IMR-90 (cell line): ENCODE results near the gene WDR74. TPM values are rescaled to one million over a fixed set of nuclear protein-coding genes. Genes with fewer than 3 reads are reported as not detected.

Experiments used
- ATAC-seq: fragments of 200-7000 bp; cut with Tn5 transposase; 2 replicates; pipeline ENCODE4 v1.9.1; 2020; ENCODE audit warnings: low read depth, mild to moderate bottlenecking, moderate library complexity
- BruUV-seq: library from RNA; stranded (reverse); fragments of 400-500 nt; replicated peaks from 2 replicates; lab custom pipeline; 2021; lab: Mats Ljungman, UMichigan
- CTCF ChIA-PET: fragments of 300-600 bp; formaldehyde crosslinking; extraction: SDS; loops from one replicate; lab custom pipeline; 2021; ENCODE audit warnings: antibody characterized with exemption; lab: Yijun Ruan, JAX
- POLR2A ChIA-PET: fragments of 300-600 bp; sonication (Branson Sonifier 250); formaldehyde crosslinking; loops from one replicate; lab custom pipeline; 2022; ENCODE audit warnings: antibody characterized with exemption; ENCODE audit not compliant: unreplicated experiment; lab: Charles Lee
- DNase-seq: peaks from one replicate; pipeline ENCODE4 v3.0.0; 2013
- H2AFZ ChIP-seq: replicated peaks from 2 replicates; pipeline ENCODE3; 2013; ENCODE audit warnings: low read length, mild to moderate bottlenecking; ENCODE audit not compliant: poor library complexity
- H2AK5ac ChIP-seq: 2 replicates; pipeline ENCODE4 v1.6.1; 2013; ENCODE audit warnings: low read depth, low read length, inconsistent platforms
- H2AK9ac ChIP-seq: replicated peaks from 2 replicates; pipeline ENCODE3; 2013; ENCODE audit warnings: mild to moderate bottlenecking, low read depth, low read length, moderate library complexity; ENCODE audit not compliant: poor library complexity
- H2BK120ac ChIP-seq: 2 replicates; pipeline ENCODE4 v1.6.1; 2013; ENCODE audit warnings: low read depth, low read length, inconsistent platforms
- H2BK15ac ChIP-seq: 3 replicates; pipeline ENCODE4 v1.6.1; 2013; ENCODE audit warnings: low read depth, low read length, inconsistent platforms
- H2BK20ac ChIP-seq: 2 replicates; pipeline ENCODE4 v1.6.1; 2013; ENCODE audit warnings: low read depth, mild to moderate bottlenecking, inconsistent platforms, low read length, moderate library complexity
- H2BK5ac ChIP-seq: 2 replicates; pipeline ENCODE4 v1.6.1; 2013; ENCODE audit warnings: mild to moderate bottlenecking, low read depth, low read length, inconsistent platforms; ENCODE audit not compliant: poor library complexity, severe bottlenecking
- H3K14ac ChIP-seq: replicated peaks from 2 replicates; pipeline ENCODE4 v1.6.1; 2013; ENCODE audit warnings: low read depth, low read length, inconsistent platforms
- H3K18ac ChIP-seq: 2 replicates; pipeline ENCODE4 v1.6.1; 2013; ENCODE audit warnings: low read depth, low read length, control low read depth
- H3K23ac ChIP-seq: 2 replicates; pipeline ENCODE4 v1.6.1; 2013; ENCODE audit warnings: low read depth, low read length, inconsistent platforms
- H3K27ac ChIP-seq: 2 replicates; pipeline ENCODE4 v1.5.1; 2013; ENCODE audit warnings: mild to moderate bottlenecking, control low read depth, low read length; ENCODE audit not compliant: insufficient read depth
- H3K27me3 ChIP-seq: 2 replicates; pipeline ENCODE4 v1.6.1; 2013; ENCODE audit warnings: low read length; ENCODE audit not compliant: control insufficient read depth, insufficient read depth
- H3K36me3 ChIP-seq: 2 replicates; pipeline ENCODE4 v1.6.1; 2013; ENCODE audit warnings: low read length, mixed read lengths; ENCODE audit not compliant: control insufficient read depth, insufficient read depth
- H3K4ac ChIP-seq: 2 replicates; pipeline ENCODE4 v1.6.1; 2013; ENCODE audit warnings: low read depth, low read length, inconsistent platforms
- H3K4me1 ChIP-seq: 2 replicates; pipeline ENCODE4 v1.6.1; 2013; ENCODE audit warnings: low read length, mixed read lengths; ENCODE audit not compliant: control insufficient read depth, insufficient read depth
- H3K4me2 ChIP-seq: 2 replicates; pipeline ENCODE4 v1.6.1; 2013; ENCODE audit warnings: low read depth, mild to moderate bottlenecking, control low read depth, low read length, moderate library complexity
- H3K4me3 ChIP-seq: 2 replicates; pipeline ENCODE4 v1.5.1; 2013; ENCODE audit warnings: low read depth, mild to moderate bottlenecking, control low read depth, low read length, moderate library complexity; ENCODE audit not compliant: insufficient read depth
- H3K56ac ChIP-seq: 2 replicates; pipeline ENCODE4 v1.6.1; 2013; ENCODE audit warnings: low read length, inconsistent platforms; ENCODE audit not compliant: insufficient read depth; ENCODE audit errors: extremely low read depth
- H3K79me1 ChIP-seq, 2 experiments: 2 replicates each; pipeline ENCODE4 v1.6.1; 2013; ENCODE audit warnings: low read length in 2 of 2, inconsistent platforms in 1 of 2, low read depth in 1 of 2
- H3K9ac ChIP-seq: 2 replicates; pipeline ENCODE4 v1.6.1; 2013; ENCODE audit warnings: low read depth, low read length, control low read depth
- H3K9me1 ChIP-seq: 2 replicates; pipeline ENCODE4 v1.6.1; 2013; ENCODE audit warnings: low read length, inconsistent platforms; ENCODE audit not compliant: insufficient read depth
- H3K9me3 ChIP-seq: 2 replicates; pipeline ENCODE4 v1.6.1; 2013; ENCODE audit warnings: low read length; ENCODE audit not compliant: control insufficient read depth, insufficient read depth
- H4K20me1 ChIP-seq: 2 replicates; pipeline ENCODE4 v1.6.1; 2013; ENCODE audit warnings: low read length, inconsistent platforms; ENCODE audit not compliant: insufficient read depth
- H4K5ac ChIP-seq: 2 replicates; pipeline ENCODE4 v1.6.1; 2013; ENCODE audit warnings: mild to moderate bottlenecking, low read depth, low read length, control low read depth
- H4K8ac ChIP-seq, 2 experiments: 2 replicates each; pipeline ENCODE4 v1.6.1; 2013; ENCODE audit warnings: low read depth in 2 of 2, low read length in 2 of 2, control low read depth in 1 of 2, inconsistent platforms in 1 of 2
- H4K91ac ChIP-seq: 2 replicates; pipeline ENCODE4 v1.6.1; 2013; ENCODE audit warnings: low read depth, low read length, inconsistent platforms; ENCODE audit not compliant: insufficient read depth
- CHD1 ChIP-seq: IDR thresholded peaks from 2 replicates; pipeline ENCODE4 v1.6.1; 2012; ENCODE audit warnings: low read depth, low read length, improper control_type of control experiment
- MAFK ChIP-seq: IDR thresholded peaks from 2 replicates; pipeline ENCODE4 v1.6.1; 2012; ENCODE audit warnings: low read depth, low read length, improper control_type of control experiment
- RCOR1 ChIP-seq: IDR thresholded peaks from 2 replicates; pipeline ENCODE4 v1.6.1; 2012; ENCODE audit warnings: mild to moderate bottlenecking, low read length, improper control_type of control experiment; ENCODE audit not compliant: insufficient replicate concordance
- WGBS, 2 experiments: methylation state at CpG; one replicate each; pipeline versions ENCODE4 v1.1.5 to v1.1.7; 2013; ENCODE audit warnings: missing lambda C conversion rate in 2 of 2; ENCODE audit not compliant: insufficient read length in 1 of 2; ENCODE audit errors: extremely low coverage in 2 of 2; 5-methylcytosine and 5-hydroxymethylcytosine counted together
- dilution Hi-C: fragments of 300-500 bp; cut with HindIII; formaldehyde crosslinking; loops from one replicate; pipeline ENCODE4 v1.14.3; 2018; ENCODE audit warnings: low sequenced_read_pairs; ENCODE audit not compliant: unreplicated experiment
- in situ Hi-C: fragments of 300-500 bp; cut with MboI; formaldehyde crosslinking; loops from 3 replicates; pipeline ENCODE4 v1.14.3; 2019; ENCODE audit warnings: low sequenced_read_pairs, inconsistent platforms, mixed read lengths
- intact Hi-C: fragments of 100-400 bp; cut with micrococcal nuclease; formaldehyde crosslinking; loops from 2 replicates; pipeline ENCODE4 v1.10.0; 2022
- polyA plus RNA-seq, 3 experiments: library from polyadenylated mRNA; depleted of rRNA; stranded (reverse); fragments of >200 nt; gene quantifications; 2 replicates each; pipeline ENCODE4 v1.2.3, GENCODE V29; 2012; ENCODE audit warnings: low replicate concordance in 1 of 3
- total RNA-seq: library from RNA; depleted of rRNA; stranded (reverse); fragments of >200 nt; gene quantifications from 2 replicates; pipeline ENCODE4 v1.2.3, GENCODE V29; 2012
- TF ChIP-seq, protein P1 (sequence below): fragments of 150-350 bp; IDR thresholded peaks from 2 replicates; pipeline ENCODE4 v1.6.1; 2016; ENCODE audit warnings: low read depth, mild to moderate bottlenecking, low read length, moderate library complexity, borderline replicate concordance
- TF ChIP-seq, protein P2 (sequence below): conservative IDR thresholded peaks from 2 replicates; pipeline ENCODE4 v1.5.1; 2012; ENCODE audit warnings: mild to moderate bottlenecking, low read depth, low read length, improper control_type of control experiment

Gene WDR74
- total and polyA plus RNA-seq, 2 of the 4 experiments (the other 2 are of a cell fraction), result 38.4 to 44.3 TPM

DNA sequence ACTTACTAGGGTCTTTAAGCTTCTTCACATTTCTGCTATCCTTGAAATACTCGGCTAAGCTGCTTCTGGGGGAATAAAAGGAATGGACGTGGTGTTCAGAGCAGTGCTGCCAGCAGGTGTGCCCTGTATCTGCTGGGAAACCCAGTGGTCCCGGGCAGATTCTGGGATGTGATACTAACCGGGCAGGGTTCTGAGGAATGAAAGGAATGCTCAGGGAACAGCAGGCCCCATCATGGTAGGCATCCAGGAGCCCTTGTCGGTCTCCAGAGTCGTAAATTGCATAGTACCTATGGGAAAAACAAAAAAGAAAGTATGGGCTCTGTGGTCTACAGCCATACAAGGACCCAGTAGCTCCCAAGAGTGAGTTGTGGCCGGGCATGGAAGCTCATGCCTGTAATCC, 43.1 kb downstream of the WDR74 start:
- H3K27ac ChIP-seq, result no peak overlapping the region
- in situ Hi-C loops (no loop called here), intact Hi-C loops (no loop called here), dilution Hi-C loops (no loop called here)
- ChIA-PET POLR2A (interaction anchor here (0.6 kb wide), 1 partner anchor 10 kb away, joined by 10 read pairs; no protein-coding TSS in a partner anchor), CTCF (no interaction called here)
- no peak overlapping the region for H2BK15ac ChIP-seq
- H3K4ac ChIP-seq, result no peak overlapping the region
- peaks cover 76% of the 10 kb centered on the region for H3K36me3 ChIP-seq
- no peak overlapping the region for H3K18ac ChIP-seq
- H3K9me1 ChIP-seq, result no peaks in the 10 kb centered on the region
- ATAC-seq (no peak), DNase-seq (no peak)
- H3K23ac ChIP-seq, result no peak overlapping the region
- no peaks in the 10 kb centered on the region for H3K27me3 ChIP-seq
- H2BK5ac ChIP-seq, result no peak overlapping the region
- no peak overlapping the region for H2AK5ac ChIP-seq
- peaks cover 8 to 30% of the 10 kb centered on the region in 2 experiments for H3K79me1 ChIP-seq
- BruUV-seq, result no TSS peak
- no peak overlapping the region for H2BK20ac ChIP-seq
- H3K56ac ChIP-seq, result no peak overlapping the region
- peaks cover 5% of the 10 kb centered on the region for H3K4me1 ChIP-seq
- H4K8ac ChIP-seq, result no peak overlapping the region
- peaks cover 8% of the 10 kb centered on the region for H4K20me1 ChIP-seq
- no peak overlapping the region for H2AK9ac ChIP-seq
- no peak overlapping the region for H3K4me2 ChIP-seq
- TF ChIP-seq CHD1, result no peak
- TF ChIP-seq, protein P1, sequence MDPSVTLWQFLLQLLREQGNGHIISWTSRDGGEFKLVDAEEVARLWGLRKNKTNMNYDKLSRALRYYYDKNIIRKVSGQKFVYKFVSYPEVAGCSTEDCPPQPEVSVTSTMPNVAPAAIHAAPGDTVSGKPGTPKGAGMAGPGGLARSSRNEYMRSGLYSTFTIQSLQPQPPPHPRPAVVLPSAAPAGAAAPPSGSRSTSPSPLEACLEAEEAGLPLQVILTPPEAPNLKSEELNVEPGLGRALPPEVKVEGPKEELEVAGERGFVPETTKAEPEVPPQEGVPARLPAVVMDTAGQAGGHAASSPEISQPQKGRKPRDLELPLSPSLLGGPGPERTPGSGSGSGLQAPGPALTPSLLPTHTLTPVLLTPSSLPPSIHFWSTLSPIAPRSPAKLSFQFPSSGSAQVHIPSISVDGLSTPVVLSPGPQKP, result no peak
- TF ChIP-seq, protein P2, sequence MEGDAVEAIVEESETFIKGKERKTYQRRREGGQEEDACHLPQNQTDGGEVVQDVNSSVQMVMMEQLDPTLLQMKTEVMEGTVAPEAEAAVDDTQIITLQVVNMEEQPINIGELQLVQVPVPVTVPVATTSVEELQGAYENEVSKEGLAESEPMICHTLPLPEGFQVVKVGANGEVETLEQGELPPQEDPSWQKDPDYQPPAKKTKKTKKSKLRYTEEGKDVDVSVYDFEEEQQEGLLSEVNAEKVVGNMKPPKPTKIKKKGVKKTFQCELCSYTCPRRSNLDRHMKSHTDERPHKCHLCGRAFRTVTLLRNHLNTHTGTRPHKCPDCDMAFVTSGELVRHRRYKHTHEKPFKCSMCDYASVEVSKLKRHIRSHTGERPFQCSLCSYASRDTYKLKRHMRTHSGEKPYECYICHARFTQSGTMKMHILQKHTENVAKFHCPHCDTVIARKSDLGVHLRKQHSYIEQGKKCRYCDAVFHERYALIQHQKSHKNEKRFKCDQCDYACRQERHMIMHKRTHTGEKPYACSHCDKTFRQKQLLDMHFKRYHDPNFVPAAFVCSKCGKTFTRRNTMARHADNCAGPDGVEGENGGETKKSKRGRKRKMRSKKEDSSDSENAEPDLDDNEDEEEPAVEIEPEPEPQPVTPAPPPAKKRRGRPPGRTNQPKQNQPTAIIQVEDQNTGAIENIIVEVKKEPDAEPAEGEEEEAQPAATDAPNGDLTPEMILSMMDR, result no peak
- TF ChIP-seq RCOR1, result no peak
- TF ChIP-seq MAFK, result no peak
- no peak overlapping the region for H4K5ac ChIP-seq
- H3K9ac ChIP-seq, result no peak overlapping the region
- no peak overlapping the region for H3K14ac ChIP-seq
- H3K4me3 ChIP-seq, result no peak overlapping the region
- H4K91ac ChIP-seq, result no peak overlapping the region
- WGBS, 2 experiments, result 82% methylated on average over 2 of the region's 7 CpGs; no CpG with 5 or more reads in 1 of the 2 experiments
- H2BK120ac ChIP-seq, result no peak overlapping the region
- H2AFZ ChIP-seq, result no peak overlapping the region
- no peaks in the 10 kb centered on the region for H3K9me3 ChIP-seq
